ENCODE measurements around the gene C2orf15. TPM values are rescaled to one million over a fixed set of nuclear protein-coding genes. Genes with fewer than 3 reads are reported as not detected.
"Not testable (repeated sequence)": the region's sequence is repeated elsewhere in the genome, so short reads cannot be mapped to it uniquely, and the experiment has no call there.

Gene C2orf15
- total and polyA plus RNA-seq, 12 donors, result 0.03 to 0.30 (median 0.25) TPM; not detected in 8

DNA sequence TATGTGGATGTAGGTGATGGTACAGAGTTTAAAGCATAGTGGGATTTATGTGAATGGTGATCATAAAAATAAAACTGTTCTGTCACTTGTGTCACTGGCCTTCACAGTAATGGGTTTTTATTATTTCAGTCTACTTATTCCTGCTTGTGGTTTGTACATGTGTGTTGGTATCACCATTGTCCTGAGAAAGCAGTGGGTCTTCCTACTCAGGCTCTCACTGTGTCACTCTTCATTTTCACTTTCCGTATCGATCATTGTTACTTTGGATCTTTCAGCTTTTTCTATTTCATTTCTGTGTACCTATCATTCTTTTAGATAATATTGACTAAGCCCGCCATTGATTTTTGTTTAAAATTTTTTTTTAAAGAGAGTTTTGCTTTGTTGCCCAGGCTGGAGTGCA, 46.9 kb downstream of the C2orf15 start:
- WGBS, 2 donors, result 96% methylated on average over 3 of the region's 3 CpGs
- H3K4me1 ChIP-seq, result peaks cover 0 to 8% (median under 1%) of the 10 kb centered on the region in 9 donors
- TF ChIP-seq, protein P1, sequence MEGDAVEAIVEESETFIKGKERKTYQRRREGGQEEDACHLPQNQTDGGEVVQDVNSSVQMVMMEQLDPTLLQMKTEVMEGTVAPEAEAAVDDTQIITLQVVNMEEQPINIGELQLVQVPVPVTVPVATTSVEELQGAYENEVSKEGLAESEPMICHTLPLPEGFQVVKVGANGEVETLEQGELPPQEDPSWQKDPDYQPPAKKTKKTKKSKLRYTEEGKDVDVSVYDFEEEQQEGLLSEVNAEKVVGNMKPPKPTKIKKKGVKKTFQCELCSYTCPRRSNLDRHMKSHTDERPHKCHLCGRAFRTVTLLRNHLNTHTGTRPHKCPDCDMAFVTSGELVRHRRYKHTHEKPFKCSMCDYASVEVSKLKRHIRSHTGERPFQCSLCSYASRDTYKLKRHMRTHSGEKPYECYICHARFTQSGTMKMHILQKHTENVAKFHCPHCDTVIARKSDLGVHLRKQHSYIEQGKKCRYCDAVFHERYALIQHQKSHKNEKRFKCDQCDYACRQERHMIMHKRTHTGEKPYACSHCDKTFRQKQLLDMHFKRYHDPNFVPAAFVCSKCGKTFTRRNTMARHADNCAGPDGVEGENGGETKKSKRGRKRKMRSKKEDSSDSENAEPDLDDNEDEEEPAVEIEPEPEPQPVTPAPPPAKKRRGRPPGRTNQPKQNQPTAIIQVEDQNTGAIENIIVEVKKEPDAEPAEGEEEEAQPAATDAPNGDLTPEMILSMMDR (IDR thresholded peaks at IDR 0.05), result no peak
- peaks cover 0 to 3% (median 0%) of the 10 kb centered on the region in 11 donors for H3K9me3 ChIP-seq
- DNase-seq, result no peak
- H3K36me3 ChIP-seq, result peaks cover 0 to 74% (median 33%) of the 10 kb centered on the region in 9 donors
- H3K27me3 ChIP-seq, result no peaks in the 10 kb centered on the region
- intact Hi-C loops (cut with DNase I), result loop anchor here in 3 of 10 donors (5.0 to 10.0 kb wide), 2 partner anchors 146 to 1116 kb away; partner anchors contain the start of genes EIF5B (in 2 of the 3) and TXNDC9 (in 2 of the 3)
- ATAC-seq, result no peak
- H3K4me3 ChIP-seq, result no peak overlapping the region
- no peak overlapping the region for H3K27ac ChIP-seq

GRCh38 chr2:99190548-99190947, 49.0 kb downstream of the C2orf15 start:
- intact Hi-C loops (cut with DNase I), result no loop called here
- no peak for ATAC-seq
- Histone ChIP-seq H3K36me3 (peaks cover 0 to 95% (median 43%) of the 10 kb centered on the region in 9 donors), H3K4me1 (peaks cover 0 to 2% (median 0%) of the 10 kb centered on the region in 9 donors), H3K4me3 (no peak overlapping the region), H3K27ac (no peak overlapping the region), H3K27me3 (no peaks in the 10 kb centered on the region), H3K9me3 (peaks cover 0 to 3% (median 0%) of the 10 kb centered on the region in 11 donors)
- WGBS, 2 donors, result 83 to 96% methylated on average over 1 of the region's 1 CpG
- TF ChIP-seq, protein P1 (IDR thresholded peaks at IDR 0.05), result no peak
- DNase-seq, result no peak

DNA sequence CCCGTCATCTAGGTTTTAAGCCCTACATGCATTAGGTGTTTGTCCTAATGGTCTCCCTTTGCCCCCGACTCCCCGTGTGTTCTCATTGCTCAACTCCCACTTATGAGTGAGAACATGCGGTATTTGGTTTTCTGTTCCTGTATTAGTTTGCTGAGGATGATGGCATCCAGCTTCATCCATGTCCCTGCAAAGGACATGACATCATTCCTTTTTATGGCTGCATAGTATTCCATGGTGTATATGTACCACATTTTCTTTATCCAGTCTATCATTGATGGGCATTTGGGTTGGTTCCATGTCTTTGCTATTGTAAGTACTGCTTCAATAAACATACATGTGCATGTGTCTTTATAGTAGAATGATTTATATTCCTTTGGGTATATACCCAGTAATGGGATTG, 50.9 kb downstream of the C2orf15 start:
- ATAC-seq; H3K4me1 ChIP-seq; H3K27me3 ChIP-seq; H3K27ac ChIP-seq; H3K4me3 ChIP-seq; H3K9me3 ChIP-seq; DNase-seq; intact Hi-C loops (cut with DNase I): not testable (repeated sequence)
- WGBS, 2 donors, result 97 to 98% methylated on average over 4 of the region's 4 CpGs
- H3K36me3 ChIP-seq, result peaks cover 0 to 99% (median 53%) of the 10 kb centered on the region in 9 donors

- Histone ChIP-seq H3K4me1 (no peaks in the 10 kb centered on the region), H3K27ac (no peak overlapping the region), H3K9me3 (no peaks in the 10 kb centered on the region), H3K4me3 (no peak overlapping the region), H3K36me3 (peaks cover 0 to 64% (median 27%) of the 10 kb centered on the region in 9 donors), H3K27me3 (no peaks in the 10 kb centered on the region)
- WGBS, 2 donors, result 80 to 84% methylated on average over 6 of the region's 6 CpGs
- no peak for DNase-seq
- TF ChIP-seq, protein P1 (IDR thresholded peaks at IDR 0.05), result no peak
- no peak for ATAC-seq
- intact Hi-C loops (cut with DNase I), result no loop called here
These were observed 56.8 kb downstream of the C2orf15 start for GRCh38 chr2:99198103-99198841.

Data from heart right ventricle (tissue), 16 donors.